Gastroesophageal sphincter (tissue), 3 donors: Measurements from ENCODE around the gene OR2F2.

Source experiments
- CTCF ChIP-seq, 4 experiments: fragments of 200-600 bp in 2 of 4; fragments of 450-650 bp in 2 of 4; sonication (generic) in 1 of 4; IDR thresholded peaks; one replicate each; pipeline ENCODE4 v1.5.1; 2017 to 2019; ENCODE audit warnings: antibody characterized with exemption in 4 of 4, mild to moderate bottlenecking in 2 of 4, moderate library complexity in 2 of 4
- EP300 ChIP-seq: sonication (generic); formaldehyde crosslinking; IDR thresholded peaks from one replicate; pipeline ENCODE4 v1.6.1; 2017; ENCODE audit warnings: antibody characterized with exemption, mild to moderate bottlenecking
- POLR2A ChIP-seq, 2 donors: fragments of 450-650 bp; IDR thresholded peaks; one replicate each; pipeline ENCODE4 v1.6.1; 2017; ENCODE audit warnings: antibody characterized with exemption in 2 of 2, mild to moderate bottlenecking in 2 of 2, moderate library complexity in 1 of 2
- POLR2AphosphoS5 ChIP-seq: sonication (generic); formaldehyde crosslinking; IDR thresholded peaks from one replicate; pipeline ENCODE4 v1.6.1; 2017; ENCODE audit warnings: antibody characterized with exemption

- TF ChIP-seq POLR2A (IDR thresholded peaks at IDR 0.05) (no peak), POLR2AphosphoS5 (no peak), CTCF (IDR thresholded peaks at IDR 0.05) (no peak), EP300 (no peak)
Observed at GRCh38 chr7:143914938-143915652, 19.9 kb upstream of the OR2F2 start.
